ENCODE measurements around the gene S100A12. TPM values are rescaled to one million over a fixed set of nuclear protein-coding genes. Genes with fewer than 3 reads are reported as not detected.

Gene S100A12
- total RNA-seq, 1 experiment from 2014 or later, result not detected

DNA sequence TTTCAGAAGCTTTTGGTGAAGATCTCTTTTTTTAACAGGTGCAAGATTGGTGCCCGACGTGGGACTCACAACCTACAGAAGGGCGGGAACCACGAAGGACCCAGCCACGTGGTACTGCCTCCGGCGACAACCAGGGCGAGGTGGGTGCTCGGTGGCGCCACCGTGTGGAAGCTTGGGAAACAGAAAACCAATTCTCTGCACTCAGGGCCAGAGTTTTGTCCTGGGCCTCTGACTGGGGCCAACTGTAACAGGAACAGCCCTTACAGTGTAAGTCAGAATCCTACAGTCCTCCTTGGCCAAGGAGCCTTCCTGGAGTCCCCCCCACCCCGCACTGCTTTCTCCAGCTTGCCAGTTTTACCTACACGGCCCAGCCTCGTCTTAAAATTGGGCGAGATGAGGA lies 29.3 kb upstream of the S100A12 start:
- H3K27ac ChIP-seq, result no peak overlapping the region
- intact Hi-C loops (cut with micrococcal nuclease; ENCODE audit: unreplicated experiment), result loop anchor here (2.0 kb wide), 1 partner anchor 52 kb away; no protein-coding TSS in a partner anchor
- TF ChIP-seq, protein P1, sequence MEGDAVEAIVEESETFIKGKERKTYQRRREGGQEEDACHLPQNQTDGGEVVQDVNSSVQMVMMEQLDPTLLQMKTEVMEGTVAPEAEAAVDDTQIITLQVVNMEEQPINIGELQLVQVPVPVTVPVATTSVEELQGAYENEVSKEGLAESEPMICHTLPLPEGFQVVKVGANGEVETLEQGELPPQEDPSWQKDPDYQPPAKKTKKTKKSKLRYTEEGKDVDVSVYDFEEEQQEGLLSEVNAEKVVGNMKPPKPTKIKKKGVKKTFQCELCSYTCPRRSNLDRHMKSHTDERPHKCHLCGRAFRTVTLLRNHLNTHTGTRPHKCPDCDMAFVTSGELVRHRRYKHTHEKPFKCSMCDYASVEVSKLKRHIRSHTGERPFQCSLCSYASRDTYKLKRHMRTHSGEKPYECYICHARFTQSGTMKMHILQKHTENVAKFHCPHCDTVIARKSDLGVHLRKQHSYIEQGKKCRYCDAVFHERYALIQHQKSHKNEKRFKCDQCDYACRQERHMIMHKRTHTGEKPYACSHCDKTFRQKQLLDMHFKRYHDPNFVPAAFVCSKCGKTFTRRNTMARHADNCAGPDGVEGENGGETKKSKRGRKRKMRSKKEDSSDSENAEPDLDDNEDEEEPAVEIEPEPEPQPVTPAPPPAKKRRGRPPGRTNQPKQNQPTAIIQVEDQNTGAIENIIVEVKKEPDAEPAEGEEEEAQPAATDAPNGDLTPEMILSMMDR (conservative IDR thresholded peaks at IDR 0.05), result peak; percentile 78
- no peak for TF ChIP-seq EZH2 (IDR thresholded peaks at IDR 0.05; ENCODE audit: low read depth)
- CTCF ChIA-PET, result interaction anchor here (0.7 to 1.2 kb wide), 2 partner anchors 48 to 100 kb away, joined by 3 read pairs; no protein-coding TSS in a partner anchor
- DNase-seq, result peak in 1 of 2 experiments; percentile 24
- no peaks in the 10 kb centered on the region for H3K36me3 ChIP-seq (ENCODE audit: low read depth)
- no peaks in the 10 kb centered on the region for H4K20me1 ChIP-seq (ENCODE audit: insufficient read depth)
- no peaks in the 10 kb centered on the region for H3K4me1 ChIP-seq (replicated peaks; ENCODE audit: insufficient read depth)
- POLR2A ChIA-PET (ENCODE audit: unreplicated experiment), result no interaction called here
- H2AFZ ChIP-seq, result no peak overlapping the region
- H3K9me3 ChIP-seq (ENCODE audit: insufficient read depth, low read depth), result no peaks in the 10 kb centered on the region
- H3K4me3 ChIP-seq, result no peak overlapping the region
- H3K27me3 ChIP-seq (ENCODE audit: insufficient read depth, low read depth), result peaks cover 14% of the 10 kb centered on the region; the same call in 1 of the 2 replicates
- H3K9me2 ChIP-seq (ENCODE audit: insufficient read depth), result no peaks in the 10 kb centered on the region
- no TSS peak for BruUV-seq (replicated peaks)
- H3F3A ChIP-seq (ENCODE audit: insufficient read depth, low read depth), result no peaks in the 10 kb centered on the region
- H3K4me2 ChIP-seq, result no peak overlapping the region
- H3K79me2 ChIP-seq (ENCODE audit: low read depth), result no peaks in the 10 kb centered on the region

DNA sequence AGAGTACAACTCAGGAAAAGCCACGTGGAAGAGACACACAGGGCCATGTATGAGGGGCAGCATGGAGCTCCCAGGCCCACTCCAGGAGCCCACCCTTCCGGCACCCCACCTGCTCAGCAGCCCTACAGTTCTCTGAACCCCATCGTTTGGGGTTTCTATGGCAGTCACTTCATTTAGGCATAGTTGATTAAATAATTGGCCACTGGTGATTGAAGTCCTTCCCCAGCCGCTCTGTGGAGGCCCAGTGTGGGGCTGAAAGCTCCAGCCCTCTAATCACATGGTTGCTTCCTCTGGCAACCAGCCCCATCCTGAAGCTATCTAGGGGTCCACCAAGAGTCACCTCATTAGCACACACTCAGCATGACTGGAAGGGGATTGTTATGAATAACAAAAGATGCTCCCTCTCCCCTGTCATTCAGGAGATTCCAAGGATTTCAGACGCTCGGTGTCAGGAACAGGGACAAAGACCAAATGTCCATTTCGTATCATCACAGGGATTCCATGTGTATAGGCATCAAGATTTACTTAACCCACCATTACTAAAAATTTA lies 28.7 kb upstream of the S100A12 start:
- H3F3A ChIP-seq (ENCODE audit: insufficient read depth, low read depth), result no peaks in the 10 kb centered on the region
- H3K9me3 ChIP-seq (ENCODE audit: insufficient read depth, low read depth), result no peaks in the 10 kb centered on the region
- no peak overlapping the region for H2AFZ ChIP-seq
- no peaks in the 10 kb centered on the region for H3K9me2 ChIP-seq (ENCODE audit: insufficient read depth)
- H3K4me3 ChIP-seq, result no peak overlapping the region
- no peak for DNase-seq
- H3K79me2 ChIP-seq (ENCODE audit: low read depth), result no peaks in the 10 kb centered on the region
- H3K4me1 ChIP-seq (replicated peaks; ENCODE audit: insufficient read depth), result no peaks in the 10 kb centered on the region
- CTCF ChIA-PET, result interaction anchor here (0.7 to 1.2 kb wide), 2 partner anchors 48 to 101 kb away, joined by 3 read pairs; no protein-coding TSS in a partner anchor
- TF ChIP-seq EZH2 (IDR thresholded peaks at IDR 0.05; ENCODE audit: low read depth), result no peak
- TF ChIP-seq, protein P1 (conservative IDR thresholded peaks at IDR 0.05), result no peak
- H3K36me3 ChIP-seq (ENCODE audit: low read depth), result no peaks in the 10 kb centered on the region
- no peak overlapping the region for H3K4me2 ChIP-seq
- no peak overlapping the region for H3K27ac ChIP-seq
- H4K20me1 ChIP-seq (ENCODE audit: insufficient read depth), result no peaks in the 10 kb centered on the region
- POLR2A ChIA-PET (ENCODE audit: unreplicated experiment), result no interaction called here
- BruUV-seq (replicated peaks), result no TSS peak
- H3K27me3 ChIP-seq (ENCODE audit: insufficient read depth, low read depth), result peaks cover 8% of the 10 kb centered on the region; the same call in 1 of the 2 replicates
- intact Hi-C loops (cut with micrococcal nuclease; ENCODE audit: unreplicated experiment), result loop anchor here (2.0 kb wide), 1 partner anchor 51 kb away; no protein-coding TSS in a partner anchor

- H3K4me3 ChIP-seq, result no peak overlapping the region
- CTCF ChIA-PET, result interaction anchor here (1.2 kb wide), 1 partner anchor 102 kb away, joined by 3 read pairs; no protein-coding TSS in a partner anchor
- H2AFZ ChIP-seq, result no peak overlapping the region
- no peaks in the 10 kb centered on the region for H3K9me3 ChIP-seq (ENCODE audit: insufficient read depth, low read depth)
- H3K27ac ChIP-seq, result no peak overlapping the region
- no peak overlapping the region for H3K4me2 ChIP-seq
- no TSS peak for BruUV-seq (replicated peaks)
- intact Hi-C loops (cut with micrococcal nuclease; ENCODE audit: unreplicated experiment), result loop anchor here (2.0 kb wide), 1 partner anchor 51 kb away; no protein-coding TSS in a partner anchor
- H3K27me3 ChIP-seq (ENCODE audit: insufficient read depth, low read depth), result peaks cover 5% of the 10 kb centered on the region; the same call in 1 of the 2 replicates
- POLR2A ChIA-PET (ENCODE audit: unreplicated experiment), result no interaction called here
- TF ChIP-seq, protein P1 (conservative IDR thresholded peaks at IDR 0.05), result no peak
- TF ChIP-seq EZH2 (IDR thresholded peaks at IDR 0.05; ENCODE audit: low read depth), result no peak
- no peaks in the 10 kb centered on the region for H3K9me2 ChIP-seq (ENCODE audit: insufficient read depth)
- H3F3A ChIP-seq (ENCODE audit: insufficient read depth, low read depth), result no peaks in the 10 kb centered on the region
- H3K36me3 ChIP-seq (ENCODE audit: low read depth), result no peaks in the 10 kb centered on the region
- H4K20me1 ChIP-seq (ENCODE audit: insufficient read depth), result no peaks in the 10 kb centered on the region
- no peaks in the 10 kb centered on the region for H3K4me1 ChIP-seq (replicated peaks; ENCODE audit: insufficient read depth)
- no peak for DNase-seq
- no peaks in the 10 kb centered on the region for H3K79me2 ChIP-seq (ENCODE audit: low read depth)
These were observed 28.1 kb upstream of the S100A12 start for GRCh38 chr1:153403421-153404085.
